Osteocyte (in vitro differentiated cells): Measurements from ENCODE around the gene ESR1. TPM values are rescaled to one million over a fixed set of nuclear protein-coding genes. Genes with fewer than 3 reads are reported as not detected.
"Not testable (repeated sequence)": the region's sequence is repeated elsewhere in the genome, so short reads cannot be mapped to it uniquely, and the experiment has no call there.

Experiments used
- DNase-seq: peaks from one replicate; pipeline ENCODE4 v3.0.0; 2021; ENCODE audit warnings: mixed read lengths; ENCODE audit not compliant: unreplicated experiment; ENCODE audit errors: extremely low spot score
- H3K27ac Mint-ChIP-seq: one replicate; pipeline ENCODE4 v1.8.0; 2021; ENCODE audit warnings: mild to moderate bottlenecking, mixed read lengths; ENCODE audit not compliant: unreplicated experiment
- H3K27me3 Mint-ChIP-seq: one replicate; pipeline ENCODE4 v1.8.0; 2021; ENCODE audit warnings: mixed read lengths; ENCODE audit not compliant: unreplicated experiment
- H3K36me3 Mint-ChIP-seq: one replicate; pipeline ENCODE4 v1.8.0; 2021; ENCODE audit warnings: mixed read lengths; ENCODE audit not compliant: unreplicated experiment
- H3K4me1 Mint-ChIP-seq: one replicate; pipeline ENCODE4 v1.8.0; 2021; ENCODE audit warnings: mixed read lengths; ENCODE audit not compliant: unreplicated experiment
- H3K4me3 Mint-ChIP-seq: one replicate; pipeline ENCODE4 v1.8.0; 2021; ENCODE audit warnings: mild to moderate bottlenecking, moderate library complexity, mixed read lengths; ENCODE audit not compliant: unreplicated experiment
- H3K9me3 Mint-ChIP-seq: one replicate; pipeline ENCODE4 v1.8.0; 2021; ENCODE audit warnings: mixed read lengths; ENCODE audit not compliant: unreplicated experiment
- total RNA-seq: library from RNA; stranded (reverse); gene quantifications from 2 replicates; pipeline ENCODE4 v1.2.1, GENCODE V29; 2021
- TF ChIP-seq, protein P1 (sequence below): fragments of 200-600 bp; sonication (generic); IDR thresholded peaks from 2 replicates; pipeline ENCODE4 v1.5.0; 2021; ENCODE audit warnings: antibody characterized with exemption, mild to moderate bottlenecking, moderate library complexity

The ESR1 gene
- total RNA-seq, 1 donor from 2014 or later, result not detected

DNA sequence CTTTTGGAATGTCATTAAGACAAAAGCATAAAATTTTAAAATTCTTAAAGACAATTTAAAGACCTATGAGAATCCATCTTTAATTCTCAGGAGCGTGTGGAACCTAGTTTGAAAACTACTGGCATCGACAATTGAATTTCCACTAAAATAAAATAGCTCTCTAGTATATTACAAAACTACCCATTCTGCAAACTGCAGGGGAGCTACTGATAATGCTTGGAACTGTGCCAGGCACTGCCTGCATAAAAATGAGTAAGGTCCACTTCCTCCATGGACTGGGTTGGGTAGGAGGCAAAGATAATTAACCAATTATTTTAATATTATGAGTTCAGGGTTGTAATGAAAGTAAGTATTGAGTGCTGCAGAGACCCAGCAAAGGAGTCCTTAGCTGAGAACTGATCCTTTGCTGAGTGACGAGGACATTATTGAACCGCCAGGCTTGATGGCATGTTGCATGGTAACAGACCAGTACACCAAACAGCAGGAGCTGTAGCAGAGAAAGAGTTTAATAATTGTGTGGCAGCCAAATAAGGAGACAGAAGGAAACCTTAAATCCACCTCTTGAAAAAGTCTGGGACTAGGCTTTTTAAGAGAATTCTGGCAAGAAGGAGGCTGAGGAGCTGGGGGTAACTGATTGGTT, 261.3 kb downstream of the ESR1 start:
- peaks cover 34% of the 10 kb centered on the region for H3K27me3 Mint-ChIP-seq
- no peak for DNase-seq
- H3K36me3 Mint-ChIP-seq, result no peaks in the 10 kb centered on the region
- no peaks in the 10 kb centered on the region for H3K4me1 Mint-ChIP-seq
- H3K4me3 Mint-ChIP-seq, result no peak overlapping the region
- no peak overlapping the region for H3K27ac Mint-ChIP-seq
- no peaks in the 10 kb centered on the region for H3K9me3 Mint-ChIP-seq
- TF ChIP-seq, protein P1, sequence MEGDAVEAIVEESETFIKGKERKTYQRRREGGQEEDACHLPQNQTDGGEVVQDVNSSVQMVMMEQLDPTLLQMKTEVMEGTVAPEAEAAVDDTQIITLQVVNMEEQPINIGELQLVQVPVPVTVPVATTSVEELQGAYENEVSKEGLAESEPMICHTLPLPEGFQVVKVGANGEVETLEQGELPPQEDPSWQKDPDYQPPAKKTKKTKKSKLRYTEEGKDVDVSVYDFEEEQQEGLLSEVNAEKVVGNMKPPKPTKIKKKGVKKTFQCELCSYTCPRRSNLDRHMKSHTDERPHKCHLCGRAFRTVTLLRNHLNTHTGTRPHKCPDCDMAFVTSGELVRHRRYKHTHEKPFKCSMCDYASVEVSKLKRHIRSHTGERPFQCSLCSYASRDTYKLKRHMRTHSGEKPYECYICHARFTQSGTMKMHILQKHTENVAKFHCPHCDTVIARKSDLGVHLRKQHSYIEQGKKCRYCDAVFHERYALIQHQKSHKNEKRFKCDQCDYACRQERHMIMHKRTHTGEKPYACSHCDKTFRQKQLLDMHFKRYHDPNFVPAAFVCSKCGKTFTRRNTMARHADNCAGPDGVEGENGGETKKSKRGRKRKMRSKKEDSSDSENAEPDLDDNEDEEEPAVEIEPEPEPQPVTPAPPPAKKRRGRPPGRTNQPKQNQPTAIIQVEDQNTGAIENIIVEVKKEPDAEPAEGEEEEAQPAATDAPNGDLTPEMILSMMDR, result no peak

DNA sequence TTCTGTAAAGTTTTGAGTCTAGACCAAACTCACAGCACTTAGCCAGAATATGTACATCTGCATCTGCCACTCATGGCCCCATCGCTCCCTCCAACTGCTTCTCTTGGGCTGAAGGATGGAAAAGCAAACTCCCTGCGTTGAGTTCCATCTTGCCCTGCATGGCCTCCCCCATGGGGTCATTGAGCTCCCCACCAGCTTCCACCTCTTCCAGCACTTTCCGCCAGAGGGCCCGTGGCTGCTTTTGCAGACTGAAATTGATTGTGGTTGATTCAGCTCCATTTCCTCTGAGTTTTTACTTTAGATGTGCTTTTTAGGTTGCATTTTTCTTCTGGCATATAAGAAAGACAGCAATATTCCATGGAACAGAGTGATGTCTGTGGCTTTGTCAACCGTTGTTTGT, 263.1 kb downstream of the ESR1 start:
- H3K27me3 Mint-ChIP-seq, result peaks cover 39% of the 10 kb centered on the region
- no peak for DNase-seq
- H3K9me3 Mint-ChIP-seq, result peaks cover 6% of the 10 kb centered on the region
- peaks cover 2% of the 10 kb centered on the region for H3K36me3 Mint-ChIP-seq
- no peak overlapping the region for H3K27ac Mint-ChIP-seq
- H3K4me1 Mint-ChIP-seq, result no peaks in the 10 kb centered on the region
- no peak overlapping the region for H3K4me3 Mint-ChIP-seq
- TF ChIP-seq, protein P1, result no peak

DNA sequence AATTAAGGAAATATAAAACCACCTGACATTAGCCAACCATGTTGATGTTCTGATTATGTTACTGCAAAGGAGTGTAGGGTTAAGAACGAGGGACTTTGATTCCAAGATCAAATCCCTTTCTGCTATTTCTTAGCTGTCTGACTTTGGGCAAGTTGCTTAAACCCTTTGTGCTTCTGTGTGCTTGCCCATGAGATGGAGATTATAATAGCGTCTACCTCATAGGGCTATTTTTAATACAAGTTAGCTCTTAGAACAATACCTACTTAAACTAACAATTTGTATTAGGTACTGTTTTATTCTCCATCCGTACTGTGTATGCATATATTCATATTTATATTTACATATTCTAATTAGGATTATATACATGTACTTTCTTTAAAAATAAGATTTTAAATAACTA, 263.8 kb downstream of the ESR1 start:
- H3K36me3 Mint-ChIP-seq, result peaks cover 2% of the 10 kb centered on the region
- no peak overlapping the region for H3K4me3 Mint-ChIP-seq
- TF ChIP-seq, protein P1, result no peak
- H3K9me3 Mint-ChIP-seq, result peaks cover 6% of the 10 kb centered on the region
- no peak for DNase-seq
- no peak overlapping the region for H3K27ac Mint-ChIP-seq
- no peaks in the 10 kb centered on the region for H3K4me1 Mint-ChIP-seq
- peaks cover 33% of the 10 kb centered on the region for H3K27me3 Mint-ChIP-seq

DNA sequence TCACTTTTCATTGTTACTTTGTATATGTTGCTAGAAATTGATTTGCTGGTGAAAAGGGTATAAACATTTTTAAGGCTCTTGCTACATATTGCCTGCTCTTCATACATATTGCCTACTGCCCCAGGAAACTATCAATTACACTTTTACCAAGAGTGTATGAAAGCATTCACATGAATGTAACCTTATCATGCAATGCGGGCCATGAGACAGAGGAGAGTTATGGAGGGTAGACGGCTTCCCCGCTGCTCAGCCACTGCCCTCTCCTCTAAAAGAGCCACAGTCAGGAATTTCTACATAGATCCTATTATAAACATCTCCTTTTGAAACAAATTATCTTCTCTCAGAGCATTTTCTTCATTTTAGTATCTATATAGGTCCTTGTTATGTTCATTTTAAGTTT, 264.4 kb downstream of the ESR1 start:
- peaks cover 31% of the 10 kb centered on the region for H3K27me3 Mint-ChIP-seq
- no peak overlapping the region for H3K4me3 Mint-ChIP-seq
- peaks cover 6% of the 10 kb centered on the region for H3K9me3 Mint-ChIP-seq
- no peak overlapping the region for H3K27ac Mint-ChIP-seq
- TF ChIP-seq, protein P1, result no peak
- DNase-seq, result no peak
- no peaks in the 10 kb centered on the region for H3K4me1 Mint-ChIP-seq
- H3K36me3 Mint-ChIP-seq, result peaks cover 2% of the 10 kb centered on the region

DNA sequence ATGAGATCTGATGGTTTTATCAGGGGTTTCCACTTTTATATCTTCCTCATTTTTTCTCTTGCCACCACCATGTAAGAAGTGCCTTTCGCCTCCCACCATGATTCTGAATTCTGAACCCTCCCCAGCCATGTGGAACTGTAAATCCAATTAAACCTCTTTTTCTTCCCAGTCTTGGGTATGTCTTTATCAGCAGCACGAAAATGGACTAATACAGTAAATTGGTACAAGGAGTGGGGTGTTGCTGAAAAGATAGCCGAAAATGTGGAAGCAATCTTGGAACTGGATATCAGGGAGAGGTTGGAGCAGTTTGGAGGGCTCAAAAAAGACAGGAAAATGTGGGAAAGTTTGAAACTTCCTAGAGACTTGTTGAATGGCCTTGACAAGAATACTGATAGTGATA, 268.8 kb downstream of the ESR1 start:
- H3K27me3 Mint-ChIP-seq, result peaks cover 36% of the 10 kb centered on the region
- H3K27ac Mint-ChIP-seq, H3K4me3 Mint-ChIP-seq, H3K9me3 Mint-ChIP-seq, H3K4me1 Mint-ChIP-seq, DNase-seq, H3K36me3 Mint-ChIP-seq: not testable (repeated sequence)
